Smooth muscle cell (in vitro differentiated cells): ENCODE measurements around the gene SMIM22. TPM values are rescaled to one million over a fixed set of nuclear protein-coding genes. Genes with fewer than 3 reads are reported as not detected.

Experiments
- DNase-seq: peaks from one replicate; lab custom pipeline; 2025; ENCODE audit not compliant: unreplicated experiment; lab: John Stamatoyannopoulos, UW
- H2AFZ ChIP-seq: fragments of 200-600 bp; sonication (generic); 2 replicates; pipeline ENCODE4 v1.6.0; 2016; ENCODE audit warnings: antibody characterized with exemption, low read depth, mild to moderate bottlenecking
- H3F3A ChIP-seq: fragments of 200-600 bp; sonication (generic); 2 replicates; pipeline ENCODE4 v1.6.0; 2017; ENCODE audit warnings: antibody characterized with exemption, low read depth
- H3K27ac ChIP-seq: fragments of 200-600 bp; sonication (generic); 2 replicates; pipeline ENCODE4 v1.5.1; 2016; ENCODE audit warnings: low read depth, mild to moderate bottlenecking
- H3K27me3 ChIP-seq: fragments of 200-600 bp; sonication (generic); 2 replicates; pipeline ENCODE4 v1.6.1; 2016; ENCODE audit warnings: low read depth, mild to moderate bottlenecking
- H3K36me3 ChIP-seq: fragments of 200-600 bp; sonication (generic); 2 replicates; pipeline ENCODE4 v1.5.1; 2016; ENCODE audit warnings: low read depth
- H3K4me1 ChIP-seq: fragments of 200-600 bp; sonication (generic); 2 replicates; pipeline ENCODE4 v1.5.1; 2016; ENCODE audit warnings: low read depth
- H3K4me2 ChIP-seq: fragments of 200-600 bp; sonication (generic); 2 replicates; pipeline ENCODE4 v1.6.0; 2016; ENCODE audit warnings: mild to moderate bottlenecking
- H3K4me3 ChIP-seq: fragments of 200-600 bp; sonication (generic); 2 replicates; pipeline ENCODE4 v1.5.1; 2016; ENCODE audit warnings: mild to moderate bottlenecking
- H3K79me2 ChIP-seq: fragments of 200-600 bp; sonication (generic); 2 replicates; pipeline ENCODE4 v1.6.0; 2016; ENCODE audit warnings: low read depth, mild to moderate bottlenecking
- H3K9ac ChIP-seq: fragments of 200-600 bp; sonication (generic); 2 replicates; pipeline ENCODE4 v1.6.0; 2016; ENCODE audit warnings: low read depth
- H3K9me3 ChIP-seq: fragments of 200-600 bp; sonication (generic); replicated peaks from 2 replicates; pipeline ENCODE4 v1.5.1; 2016; ENCODE audit warnings: low read depth
- H4K20me1 ChIP-seq: fragments of 200-600 bp; sonication (generic); 2 replicates; pipeline ENCODE4 v1.6.0; 2016; ENCODE audit warnings: low read depth
- CTCF ChIP-seq: fragments of 200-600 bp; sonication (generic); IDR thresholded peaks from 2 replicates; pipeline ENCODE4 v1.5.1; 2017; ENCODE audit warnings: borderline replicate concordance, mild to moderate bottlenecking, antibody characterized with exemption; ENCODE audit not compliant: insufficient read depth, poor library complexity, severe bottlenecking
- WGBS: methylation state at CpG from one replicate; pipeline ENCODE4 v1.1.7; 2016; ENCODE audit warnings: low lambda C conversion rate; 5-methylcytosine and 5-hydroxymethylcytosine counted together
- polyA plus RNA-seq: library from polyadenylated mRNA; unstranded; fragments of >200 nt; fragmentation: Nextera tagmentation; extraction: Ambion mirVana; gene quantifications from 2 replicates; pipeline ENCODE4 v1.2.1, GENCODE V29; 2016
- total RNA-seq: library from RNA; depleted of rRNA; stranded (reverse); fragments of >200 nt; gene quantifications from 2 replicates; pipeline ENCODE4 v1.2.3, GENCODE V29; 2014

Gene SMIM22
- total and polyA plus RNA-seq, 2 experiments from 2014 or later: 0.29 TPM; not detected in 1

GRCh38 chr16:4806280-4806679 lies 11.1 kb downstream of the SMIM22 start:
- H2AFZ ChIP-seq: no peak overlapping the region
- TF ChIP-seq CTCF: no peak
- peaks cover 8% of the 10 kb centered on the region for H3K4me1 ChIP-seq
- no peaks in the 10 kb centered on the region for H3K27me3 ChIP-seq
- H4K20me1 ChIP-seq: no peaks in the 10 kb centered on the region
- H3K4me3 ChIP-seq: no peak overlapping the region
- no peak overlapping the region for H3K9ac ChIP-seq
- no peak overlapping the region for H3K27ac ChIP-seq
- H3K79me2 ChIP-seq: peaks cover 4% of the 10 kb centered on the region
- H3K36me3 ChIP-seq: peaks cover 15% of the 10 kb centered on the region
- 67% methylated on average over 6 of the region's 6 CpGs for WGBS
- H3K9me3 ChIP-seq: no peaks in the 10 kb centered on the region
- peaks cover 25% of the 10 kb centered on the region for H3F3A ChIP-seq
- DNase-seq: no peak
- no peak overlapping the region for H3K4me2 ChIP-seq

- 100% methylated on average over 3 of the region's 3 CpGs for WGBS
- Histone ChIP-seq H3K27ac (no peak overlapping the region), H3K79me2 (no peaks in the 10 kb centered on the region), H3F3A (peaks cover under 1% of the 10 kb centered on the region), H3K27me3 (no peaks in the 10 kb centered on the region), H4K20me1 (no peaks in the 10 kb centered on the region), H3K36me3 (peaks cover 21% of the 10 kb centered on the region), H2AFZ (no peak overlapping the region), H3K4me2 (no peak overlapping the region), H3K9me3 (no peaks in the 10 kb centered on the region), H3K9ac (no peak overlapping the region), H3K4me3 (no peak overlapping the region), H3K4me1 (no peaks in the 10 kb centered on the region)
- DNase-seq: no peak
- TF ChIP-seq CTCF: no peak
These were observed 16.1 kb downstream of the SMIM22 start for GRCh38 chr16:4811242-4811641.

GRCh38 chr16:4811773-4812172 lies 16.6 kb downstream of the SMIM22 start:
- Histone ChIP-seq H3K36me3 (peaks cover 24% of the 10 kb centered on the region), H4K20me1 (no peaks in the 10 kb centered on the region), H3K4me2 (no peak overlapping the region), H3K9ac (no peak overlapping the region), H3K4me1 (no peaks in the 10 kb centered on the region), H3K79me2 (no peaks in the 10 kb centered on the region), H2AFZ (no peak overlapping the region), H3K9me3 (no peaks in the 10 kb centered on the region), H3K4me3 (no peak overlapping the region), H3F3A (no peaks in the 10 kb centered on the region), H3K27me3 (no peaks in the 10 kb centered on the region), H3K27ac (no peak overlapping the region)
- DNase-seq: no peak
- 89% methylated on average over 9 of the region's 9 CpGs for WGBS
- TF ChIP-seq CTCF: no peak

- no peak overlapping the region for H3K9ac ChIP-seq
- H3F3A ChIP-seq: no peaks in the 10 kb centered on the region
- no peaks in the 10 kb centered on the region for H3K79me2 ChIP-seq
- peaks cover 18% of the 10 kb centered on the region for H3K36me3 ChIP-seq
- over 99% methylated on average over 13 of the region's 16 CpGs for WGBS
- no peaks in the 10 kb centered on the region for H4K20me1 ChIP-seq
- H3K4me1 ChIP-seq: no peaks in the 10 kb centered on the region
- no peak overlapping the region for H3K4me2 ChIP-seq
- no peaks in the 10 kb centered on the region for H3K9me3 ChIP-seq
- no peak for TF ChIP-seq CTCF
- H3K27ac ChIP-seq: no peak overlapping the region
- no peak overlapping the region for H3K4me3 ChIP-seq
- no peaks in the 10 kb centered on the region for H3K27me3 ChIP-seq
- DNase-seq: no peak
- no peak overlapping the region for H2AFZ ChIP-seq
These were observed 18.3 kb downstream of the SMIM22 start for GRCh38 chr16:4813251-4814003.
